Activated CD4-positive, alpha-beta T cell treated with anti-CD3 and anti-CD28 coated beads, Interleukin-2, amount 10 ng/mL, durations not matched to agents 24 days and 14 days (primary cell): ENCODE results near the gene CIITA. TPM values are rescaled to one million over a fixed set of nuclear protein-coding genes. Genes with fewer than 3 reads are reported as not detected.
A peak's percentile ranks its signal among the peaks of the same experiment; 100 is the strongest.
"Not testable (repeated sequence)": the region's sequence is repeated elsewhere in the genome, so short reads cannot be mapped to it uniquely, and the experiment has no call there.

ENCODE experiments used
- DNase-seq: peaks from one replicate; pipeline ENCODE4 v3.0.0; 2022
- H3K27ac Mint-ChIP-seq: one replicate; pipeline ENCODE4 v1.8.0; 2022; ENCODE audit warnings: mild to moderate bottlenecking, mixed read lengths
- H3K27me3 Mint-ChIP-seq: one replicate; pipeline ENCODE4 v1.8.0; 2022; ENCODE audit warnings: mixed read lengths
- H3K36me3 Mint-ChIP-seq: one replicate; pipeline ENCODE4 v1.8.0; 2022; ENCODE audit warnings: low read depth, mild to moderate bottlenecking, mixed read lengths
- H3K4me1 Mint-ChIP-seq: one replicate; pipeline ENCODE4 v1.8.0; 2021; ENCODE audit warnings: mixed read lengths
- H3K4me3 Mint-ChIP-seq: one replicate; pipeline ENCODE4 v1.8.0; 2022; ENCODE audit warnings: mild to moderate bottlenecking, moderate library complexity, mixed read lengths
- H3K9me3 Mint-ChIP-seq: one replicate; pipeline ENCODE4 v1.8.0; 2021; ENCODE audit warnings: mixed read lengths
- intact Hi-C: fragments of 100-400 bp; cut with micrococcal nuclease; formaldehyde crosslinking; loops from one replicate; pipeline ENCODE4 v1.15.1; 2023
- total RNA-seq: library from RNA; stranded (reverse); gene quantifications from 2 replicates; pipeline ENCODE4 v1.2.3, GENCODE V29; 2022

CIITA gene
- total RNA-seq, 1 donor from 2014 or later = 5.0 TPM

- intact Hi-C loops = no loop called here
- DNase-seq = no peak
- Mint-ChIP-seq H3K27ac (no peak overlapping the region), H3K36me3 (peaks cover 24% of the 10 kb centered on the region), H3K4me1 (peaks cover 2% of the 10 kb centered on the region), H3K27me3 (no peaks in the 10 kb centered on the region), H3K9me3 (no peaks in the 10 kb centered on the region), H3K4me3 (no peak overlapping the region)
Observed at GRCh38 chr16:10923650-10924214, 46.7 kb downstream of the CIITA start.

GRCh38 chr16:10925285-10925684 lies 48.3 kb downstream of the CIITA start:
- H3K9me3 Mint-ChIP-seq, H3K27me3 Mint-ChIP-seq, DNase-seq, H3K4me1 Mint-ChIP-seq, H3K27ac Mint-ChIP-seq, intact Hi-C loops, H3K4me3 Mint-ChIP-seq: not testable (repeated sequence)
- H3K36me3 Mint-ChIP-seq = peaks cover 26% of the 10 kb centered on the region

- no peaks in the 10 kb centered on the region for H3K27me3 Mint-ChIP-seq
Observed at GRCh38 chr16:10926094-10926493, 49.1 kb downstream of the CIITA start.

GRCh38 chr16:10926867-10927266 lies 49.9 kb downstream of the CIITA start:
- DNase-seq = no peak
- Mint-ChIP-seq H3K27ac (no peak overlapping the region), H3K36me3 (peaks cover 30% of the 10 kb centered on the region), H3K27me3 (no peaks in the 10 kb centered on the region), H3K4me1 (peaks cover 5% of the 10 kb centered on the region), H3K9me3 (no peaks in the 10 kb centered on the region), H3K4me3 (no peak overlapping the region)
- intact Hi-C loops = no loop called here

More at GRCh38 chr16:10926094-10926493, 49.1 kb downstream of the CIITA start:
- Mint-ChIP-seq H3K9me3 (no peaks in the 10 kb centered on the region), H3K27ac (no peak overlapping the region), H3K4me1 (peaks cover 5% of the 10 kb centered on the region), H3K4me3 (no peak overlapping the region), H3K36me3 (peaks cover 27% of the 10 kb centered on the region)
- intact Hi-C loops = no loop called here
- no peak for DNase-seq

- intact Hi-C loops = no loop called here
- H3K4me3 Mint-ChIP-seq = no peak overlapping the region
- no peak overlapping the region for H3K27ac Mint-ChIP-seq
- no peak for DNase-seq
- H3K9me3 Mint-ChIP-seq = no peaks in the 10 kb centered on the region
- no peaks in the 10 kb centered on the region for H3K27me3 Mint-ChIP-seq
- peaks cover 34% of the 10 kb centered on the region for H3K36me3 Mint-ChIP-seq
- peaks cover 7% of the 10 kb centered on the region for H3K4me1 Mint-ChIP-seq
Observed at GRCh38 chr16:10927497-10928112, 50.6 kb downstream of the CIITA start.

GRCh38 chr16:10929097-10929496 lies 52.1 kb downstream of the CIITA start:
- H3K4me3 Mint-ChIP-seq, DNase-seq, intact Hi-C loops, H3K27ac Mint-ChIP-seq, H3K27me3 Mint-ChIP-seq, H3K9me3 Mint-ChIP-seq: not testable (repeated sequence)
- peaks cover 15% of the 10 kb centered on the region for H3K4me1 Mint-ChIP-seq
- H3K36me3 Mint-ChIP-seq = peaks cover 42% of the 10 kb centered on the region

- no peak for DNase-seq
- Mint-ChIP-seq H3K27ac (peak overlapping the region; percentile 2), H3K4me3 (no peak overlapping the region)
Observed at GRCh38 chr16:10929853-10930754, 53.1 kb downstream of the CIITA start.

GRCh38 chr16:10930755-10931093 lies 53.7 kb downstream of the CIITA start:
- Mint-ChIP-seq H3K27me3 (no peaks in the 10 kb centered on the region), H3K36me3 (peaks cover 42% of the 10 kb centered on the region)
- no peak for DNase-seq

More at GRCh38 chr16:10929853-10930754, 53.1 kb downstream of the CIITA start:
- H3K27me3 Mint-ChIP-seq = no peaks in the 10 kb centered on the region
- peaks cover 22% of the 10 kb centered on the region for H3K4me1 Mint-ChIP-seq
- H3K9me3 Mint-ChIP-seq = no peaks in the 10 kb centered on the region
- peaks cover 42% of the 10 kb centered on the region for H3K36me3 Mint-ChIP-seq
- intact Hi-C loops = no loop called here

GRCh38 chr16:10931134-10931533 lies 54.1 kb downstream of the CIITA start:
- Mint-ChIP-seq H3K4me1 (peaks cover 30% of the 10 kb centered on the region), H3K4me3 (no peak overlapping the region), H3K27ac (no peak overlapping the region), H3K27me3 (no peaks in the 10 kb centered on the region), H3K9me3 (no peaks in the 10 kb centered on the region), H3K36me3 (peaks cover 43% of the 10 kb centered on the region)
- intact Hi-C loops = no loop called here
- no peak for DNase-seq

More at GRCh38 chr16:10930755-10931093, 53.7 kb downstream of the CIITA start:
- intact Hi-C loops = no loop called here
- Mint-ChIP-seq H3K4me1 (peaks cover 26% of the 10 kb centered on the region), H3K27ac (no peak overlapping the region), H3K9me3 (no peaks in the 10 kb centered on the region), H3K4me3 (no peak overlapping the region)

GRCh38 chr16:10931977-10932632 lies 55.1 kb downstream of the CIITA start:
- H3K36me3 Mint-ChIP-seq = peaks cover 46% of the 10 kb centered on the region
- no peaks in the 10 kb centered on the region for H3K9me3 Mint-ChIP-seq
- no peaks in the 10 kb centered on the region for H3K27me3 Mint-ChIP-seq
- intact Hi-C loops = no loop called here
- H3K4me1 Mint-ChIP-seq = peaks cover 38% of the 10 kb centered on the region
- no peak overlapping the region for H3K27ac Mint-ChIP-seq
- H3K4me3 Mint-ChIP-seq = no peak overlapping the region
- no peak for DNase-seq

- intact Hi-C loops = no loop called here
- H3K9me3 Mint-ChIP-seq = no peaks in the 10 kb centered on the region
- H3K36me3 Mint-ChIP-seq = peaks cover 40% of the 10 kb centered on the region
- no peak overlapping the region for H3K4me3 Mint-ChIP-seq
- H3K27ac Mint-ChIP-seq = no peak overlapping the region
- no peaks in the 10 kb centered on the region for H3K27me3 Mint-ChIP-seq
- H3K4me1 Mint-ChIP-seq = peaks cover 48% of the 10 kb centered on the region
- DNase-seq = no peak
Observed at GRCh38 chr16:10932959-10933710, 56.1 kb downstream of the CIITA start.

- no peak overlapping the region for H3K4me3 Mint-ChIP-seq
- H3K36me3 Mint-ChIP-seq = peaks cover 46% of the 10 kb centered on the region
- DNase-seq = no peak
- no peak overlapping the region for H3K27ac Mint-ChIP-seq
- no peaks in the 10 kb centered on the region for H3K9me3 Mint-ChIP-seq
- intact Hi-C loops = no loop called here
- no peaks in the 10 kb centered on the region for H3K27me3 Mint-ChIP-seq
- H3K4me1 Mint-ChIP-seq = peaks cover 55% of the 10 kb centered on the region
Observed at GRCh38 chr16:10933865-10934264, 56.9 kb downstream of the CIITA start.

GRCh38 chr16:10934325-10935107 lies 57.5 kb downstream of the CIITA start:
- no peaks in the 10 kb centered on the region for H3K27me3 Mint-ChIP-seq
- no peak overlapping the region for H3K4me3 Mint-ChIP-seq
- DNase-seq = no peak
- intact Hi-C loops = no loop called here
- peaks cover 62% of the 10 kb centered on the region for H3K4me1 Mint-ChIP-seq
- H3K36me3 Mint-ChIP-seq = peaks cover 51% of the 10 kb centered on the region
- H3K9me3 Mint-ChIP-seq = no peaks in the 10 kb centered on the region
- H3K27ac Mint-ChIP-seq = no peak overlapping the region
